Measurements from ENCODE around the gene ELP6. TPM values are rescaled to one million over a fixed set of nuclear protein-coding genes. Genes with fewer than 3 reads are reported as not detected.

ELP6 gene
- total RNA-seq, 1 donor, result 23.5 TPM

GRCh38 chr3:47504113-47504512 lies 9.4 kb downstream of the ELP6 start:
- Histone ChIP-seq H4K20me1 (ENCODE audit: insufficient read depth, low read length) (no peaks in the 10 kb centered on the region), H3K27me3 (ENCODE audit: insufficient read depth, low read length) (no peaks in the 10 kb centered on the region), H3K4me1 (ENCODE audit: insufficient read depth, low read length) (no peaks in the 10 kb centered on the region), H3K36me3 (ENCODE audit: insufficient read depth, low read length) (peaks cover 36% of the 10 kb centered on the region), H2AFZ (ENCODE audit: low read length) (no peak overlapping the region), H3K4me2 (ENCODE audit: insufficient read depth, low read length) (no peak overlapping the region), H3K79me2 (ENCODE audit: insufficient read depth, low read length) (peaks cover 4% of the 10 kb centered on the region), H3K27ac (ENCODE audit: low read depth, low read length) (no peak overlapping the region), H3K9me3 (ENCODE audit: low read depth, low read length) (no peaks in the 10 kb centered on the region), H3K4me3 (ENCODE audit: insufficient read depth, low read length) (no peak overlapping the region)
- no peak for TF ChIP-seq CTCF (IDR thresholded peaks at IDR 0.05; ENCODE audit: extremely low read depth, low read depth, low read length)
- no peak for DNase-seq (ENCODE audit: insufficient read length, low spot score, missing footprints)

- Histone ChIP-seq H3K27me3 (ENCODE audit: insufficient read depth, low read length) (no peaks in the 10 kb centered on the region), H4K20me1 (ENCODE audit: insufficient read depth, low read length) (no peaks in the 10 kb centered on the region), H3K4me3 (ENCODE audit: insufficient read depth, low read length) (no peak overlapping the region), H3K79me2 (ENCODE audit: insufficient read depth, low read length) (peaks cover 3% of the 10 kb centered on the region), H3K4me1 (ENCODE audit: insufficient read depth, low read length) (no peaks in the 10 kb centered on the region), H3K4me2 (ENCODE audit: insufficient read depth, low read length) (no peak overlapping the region), H3K9me3 (ENCODE audit: low read depth, low read length) (no peaks in the 10 kb centered on the region), H3K36me3 (ENCODE audit: insufficient read depth, low read length) (peaks cover 43% of the 10 kb centered on the region), H2AFZ (ENCODE audit: low read length) (no peak overlapping the region), H3K27ac (ENCODE audit: low read depth, low read length) (no peak overlapping the region)
- no peak for TF ChIP-seq CTCF (IDR thresholded peaks at IDR 0.05; ENCODE audit: extremely low read depth, low read depth, low read length)
- no peak for DNase-seq (ENCODE audit: insufficient read length, low spot score, missing footprints)
Observed at GRCh38 chr3:47503033-47503432, 10.5 kb downstream of the ELP6 start.

GRCh38 chr3:47496892-47497291 lies 16.6 kb downstream of the ELP6 start:
- H3K4me3 ChIP-seq (ENCODE audit: insufficient read depth, low read length), result no peak overlapping the region
- no peak overlapping the region for H3K4me2 ChIP-seq (ENCODE audit: insufficient read depth, low read length)
- peak; percentile 72 for DNase-seq (ENCODE audit: insufficient read length, low spot score, missing footprints)

GRCh38 chr3:47495886-47496285 lies 17.6 kb downstream of the ELP6 start:
- H3K27ac ChIP-seq (ENCODE audit: low read depth, low read length), result no peak overlapping the region
- H3K36me3 ChIP-seq (ENCODE audit: insufficient read depth, low read length), result peaks cover 45% of the 10 kb centered on the region
- no peak overlapping the region for H3K4me2 ChIP-seq (ENCODE audit: insufficient read depth, low read length)
- no peaks in the 10 kb centered on the region for H3K27me3 ChIP-seq (ENCODE audit: insufficient read depth, low read length)
- TF ChIP-seq CTCF (IDR thresholded peaks at IDR 0.05; ENCODE audit: extremely low read depth, low read depth, low read length), result no peak
- no peaks in the 10 kb centered on the region for H3K79me2 ChIP-seq (ENCODE audit: insufficient read depth, low read length)
- no peak for DNase-seq (ENCODE audit: insufficient read length, low spot score, missing footprints)
- no peaks in the 10 kb centered on the region for H4K20me1 ChIP-seq (ENCODE audit: insufficient read depth, low read length)
- H3K4me1 ChIP-seq (ENCODE audit: insufficient read depth, low read length), result no peaks in the 10 kb centered on the region
- H3K4me3 ChIP-seq (ENCODE audit: insufficient read depth, low read length), result no peak overlapping the region
- H3K9me3 ChIP-seq (ENCODE audit: low read depth, low read length), result no peaks in the 10 kb centered on the region
- H2AFZ ChIP-seq (ENCODE audit: low read length), result no peak overlapping the region

More at GRCh38 chr3:47496892-47497291, 16.6 kb downstream of the ELP6 start:
- TF ChIP-seq CTCF (IDR thresholded peaks at IDR 0.05; ENCODE audit: extremely low read depth, low read depth, low read length), result no peak
- Histone ChIP-seq H3K27ac (ENCODE audit: low read depth, low read length) (no peak overlapping the region), H2AFZ (ENCODE audit: low read length) (no peak overlapping the region), H3K79me2 (ENCODE audit: insufficient read depth, low read length) (no peaks in the 10 kb centered on the region), H3K9me3 (ENCODE audit: low read depth, low read length) (no peaks in the 10 kb centered on the region), H3K4me1 (ENCODE audit: insufficient read depth, low read length) (no peaks in the 10 kb centered on the region), H3K36me3 (ENCODE audit: insufficient read depth, low read length) (peaks cover 52% of the 10 kb centered on the region), H3K27me3 (ENCODE audit: insufficient read depth, low read length) (no peaks in the 10 kb centered on the region), H4K20me1 (ENCODE audit: insufficient read depth, low read length) (no peaks in the 10 kb centered on the region)

All from osteoblast (primary cell).